NCI-H446 treated with DMSO at 0.1 percent for 48 hours (cell line): ENCODE measurements around the gene C4orf50.

ENCODE experiments used
- DNase-seq: peaks from one replicate; lab custom pipeline; 2025; lab: John Stamatoyannopoulos, UW

The C4orf50 gene

DNA sequence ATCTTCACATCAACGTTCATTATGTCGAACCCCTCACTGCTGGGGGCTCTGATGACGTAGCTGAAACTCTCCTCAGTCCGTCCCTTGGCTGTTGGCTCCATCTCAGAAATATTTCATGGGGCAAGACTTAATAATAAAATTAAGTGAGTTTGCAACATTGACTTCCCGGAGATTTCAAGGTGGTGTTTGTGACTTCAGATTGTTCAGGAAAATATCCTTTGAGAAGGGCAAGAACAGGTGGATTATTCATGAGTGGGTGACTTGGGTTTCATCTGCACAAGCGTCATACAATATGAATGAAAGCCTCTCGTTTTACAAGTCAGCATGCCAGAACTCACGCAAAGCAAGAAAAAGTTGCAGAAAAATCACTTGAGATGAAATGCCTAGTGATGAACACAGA, at the start of gene C4orf50:
TSS of gene C4orf50 (minus strand) at position 101 of the 400 bp plus-strand sequence.
- DNase-seq, result no peak

DNA sequence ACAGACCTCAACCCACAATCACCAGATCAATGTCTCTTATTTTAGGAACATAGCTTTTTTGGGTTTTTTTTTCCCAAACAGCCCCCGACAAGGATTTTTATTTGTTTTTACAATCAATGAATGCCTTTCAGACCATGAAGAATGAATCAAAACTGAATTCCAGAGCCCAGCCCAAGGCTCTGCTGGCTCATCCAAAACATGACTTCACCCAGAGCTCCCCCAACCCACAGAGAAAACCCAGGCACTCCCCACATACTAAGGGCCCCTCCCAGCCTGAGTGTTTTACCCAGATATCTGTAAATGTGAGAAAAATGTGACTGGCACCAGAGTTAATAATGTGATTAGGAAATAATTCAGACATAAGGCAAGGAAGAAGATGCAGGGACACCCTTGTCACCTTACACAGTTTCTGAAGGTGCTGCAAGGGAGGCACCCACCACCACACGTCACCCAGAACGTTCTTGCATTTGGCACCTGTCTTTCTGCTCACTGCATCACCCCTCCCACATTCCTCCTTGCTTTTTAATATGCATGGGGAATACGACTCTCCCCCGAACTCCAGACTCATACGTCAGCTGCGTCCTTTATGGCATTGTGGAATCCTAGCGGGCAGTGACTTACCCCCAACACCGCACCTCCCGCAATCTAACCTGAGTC, 47.8 kb upstream of the C4orf50 start:
- no peak for DNase-seq

DNA sequence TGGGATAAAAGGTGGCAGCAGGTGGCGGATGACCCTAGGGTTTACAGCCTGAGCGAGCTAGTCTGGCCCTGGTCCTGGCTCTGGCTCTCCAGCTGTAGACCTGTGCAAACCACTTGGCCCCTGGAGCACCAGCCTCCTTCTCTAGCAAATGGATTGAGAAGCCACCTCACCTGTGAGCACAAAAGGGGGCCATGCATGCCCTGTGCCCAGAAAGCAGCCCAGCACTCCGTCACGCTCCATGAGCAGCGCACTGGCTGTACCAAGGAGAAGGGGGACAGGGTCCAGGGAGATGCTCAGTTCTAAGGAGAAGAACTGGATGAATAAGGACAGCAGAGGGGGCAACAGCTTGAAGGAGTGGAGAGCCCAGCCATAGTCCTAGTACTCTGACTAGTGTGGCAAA, 46.9 kb upstream of the C4orf50 start:
- no peak for DNase-seq

DNA sequence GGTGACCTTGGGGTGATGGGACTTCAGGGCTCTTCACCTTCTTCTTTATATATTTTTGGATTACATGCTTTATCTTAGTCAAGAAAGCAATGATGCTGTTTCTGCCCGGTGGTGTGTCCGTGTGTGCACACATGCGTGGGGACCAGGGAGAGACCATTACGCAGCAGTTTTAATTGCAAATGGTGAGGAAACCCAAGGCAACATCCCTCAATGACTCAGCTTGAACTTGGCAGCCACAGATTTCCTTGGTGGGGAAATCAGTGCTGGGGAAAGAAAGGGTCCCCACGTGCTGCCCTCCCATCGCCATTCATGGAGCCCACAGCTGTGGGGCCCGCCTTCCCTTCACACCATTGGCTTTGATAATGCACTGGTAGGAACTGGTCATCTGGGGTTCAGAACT, 46.2 kb upstream of the C4orf50 start:
- no peak for DNase-seq

DNA sequence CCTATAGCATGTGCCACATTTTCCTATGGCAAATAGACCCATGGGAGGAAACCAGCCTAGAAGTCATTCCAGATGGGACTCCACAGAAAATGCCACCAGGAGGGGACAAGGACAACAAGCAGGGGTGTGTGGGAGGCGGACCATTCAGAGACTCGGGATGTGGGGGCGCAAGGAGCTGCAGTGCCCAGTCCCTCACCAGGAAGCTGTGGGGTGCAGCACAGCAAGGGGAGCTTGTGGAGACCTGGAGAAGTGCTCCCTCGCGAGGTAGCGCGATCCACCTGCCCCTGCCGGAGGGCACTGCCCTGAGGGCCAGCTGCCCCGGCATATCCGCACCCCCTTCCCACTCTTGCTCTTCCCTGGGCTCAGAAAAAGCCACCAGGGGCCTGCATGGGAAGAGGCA, 45.5 kb upstream of the C4orf50 start:
- DNase-seq, result no peak

DNA sequence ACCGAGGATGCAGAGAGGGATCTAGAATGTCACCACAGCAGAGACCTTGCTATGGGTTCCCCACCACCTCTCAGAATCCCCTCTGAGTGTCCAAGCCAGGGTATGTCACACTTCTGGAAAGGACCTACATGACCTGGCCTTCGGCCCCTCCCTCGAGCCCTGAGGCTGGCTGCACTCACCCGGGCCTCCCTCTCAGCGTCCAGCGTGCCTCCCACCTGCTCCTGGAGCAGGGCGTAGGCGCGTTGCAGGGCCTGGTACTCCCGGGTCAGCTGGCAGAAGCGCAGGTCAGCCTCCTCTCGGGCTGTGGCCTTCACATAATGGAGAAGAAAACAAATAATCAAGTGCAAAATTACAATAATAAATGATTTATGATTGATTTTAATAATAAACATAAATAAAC, 43.9 kb upstream of the C4orf50 start:
- no peak for DNase-seq

DNA sequence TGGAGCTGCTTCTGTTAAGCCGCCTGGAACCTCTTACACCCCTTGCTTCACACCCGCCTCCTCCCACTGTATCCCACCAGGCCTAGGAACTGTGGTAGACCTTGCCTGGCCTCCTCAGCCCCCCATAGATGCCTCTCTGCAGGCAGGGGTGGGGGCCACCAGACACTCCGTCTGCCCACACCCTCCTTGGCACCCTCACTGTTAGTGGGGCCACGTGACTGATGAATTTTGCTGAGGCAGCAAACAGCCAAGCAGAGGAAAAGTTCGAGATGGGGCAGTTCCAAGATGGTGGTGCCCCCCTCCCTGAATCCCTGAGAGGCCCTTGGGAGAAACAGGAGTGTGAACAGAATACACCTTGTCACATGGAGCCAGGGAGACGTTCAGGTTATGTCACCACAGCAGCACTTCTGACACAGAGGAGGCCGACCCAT, 41.2 kb upstream of the C4orf50 start:
- no peak for DNase-seq

DNA sequence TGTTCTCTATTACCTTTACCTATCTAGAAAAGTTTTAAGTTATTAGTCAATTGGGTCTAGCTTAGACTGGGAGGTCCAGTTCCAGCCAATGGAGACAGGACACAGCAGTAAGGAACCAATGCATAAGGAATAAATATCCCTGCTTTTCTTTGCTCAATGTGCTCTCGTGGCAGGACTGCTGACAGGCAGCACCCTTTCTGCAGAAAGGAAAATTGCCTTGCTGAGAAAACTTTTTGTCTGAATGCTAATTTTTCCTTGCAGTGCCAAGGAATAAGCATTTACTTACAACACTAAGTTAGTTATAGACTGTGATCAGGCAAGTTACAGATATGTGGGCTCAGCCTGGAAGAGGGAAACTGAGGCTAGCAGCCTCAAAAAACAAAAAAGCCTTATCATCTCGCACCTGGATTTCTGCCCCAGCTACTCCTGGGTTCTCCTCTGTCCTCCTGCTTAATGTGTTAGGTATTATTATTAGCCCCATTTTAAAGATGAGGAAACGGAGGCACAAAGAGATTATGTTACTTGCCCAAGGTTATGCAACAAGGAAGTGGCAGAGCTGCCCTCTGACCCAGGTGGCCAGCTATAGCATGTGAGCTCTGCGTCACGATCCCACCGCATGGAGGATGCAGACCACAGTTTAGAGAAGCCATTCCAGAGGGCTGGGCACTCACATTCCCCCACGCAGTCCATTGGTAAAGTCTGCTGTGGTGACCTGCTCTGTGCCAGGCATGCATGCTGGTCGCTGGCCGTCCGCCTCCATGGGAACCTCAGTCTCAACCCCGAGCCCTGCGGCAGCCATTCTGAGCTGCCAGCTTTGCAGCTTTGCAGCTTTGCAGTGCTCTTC, 40.5 kb upstream of the C4orf50 start:
- DNase-seq, result no peak

DNA sequence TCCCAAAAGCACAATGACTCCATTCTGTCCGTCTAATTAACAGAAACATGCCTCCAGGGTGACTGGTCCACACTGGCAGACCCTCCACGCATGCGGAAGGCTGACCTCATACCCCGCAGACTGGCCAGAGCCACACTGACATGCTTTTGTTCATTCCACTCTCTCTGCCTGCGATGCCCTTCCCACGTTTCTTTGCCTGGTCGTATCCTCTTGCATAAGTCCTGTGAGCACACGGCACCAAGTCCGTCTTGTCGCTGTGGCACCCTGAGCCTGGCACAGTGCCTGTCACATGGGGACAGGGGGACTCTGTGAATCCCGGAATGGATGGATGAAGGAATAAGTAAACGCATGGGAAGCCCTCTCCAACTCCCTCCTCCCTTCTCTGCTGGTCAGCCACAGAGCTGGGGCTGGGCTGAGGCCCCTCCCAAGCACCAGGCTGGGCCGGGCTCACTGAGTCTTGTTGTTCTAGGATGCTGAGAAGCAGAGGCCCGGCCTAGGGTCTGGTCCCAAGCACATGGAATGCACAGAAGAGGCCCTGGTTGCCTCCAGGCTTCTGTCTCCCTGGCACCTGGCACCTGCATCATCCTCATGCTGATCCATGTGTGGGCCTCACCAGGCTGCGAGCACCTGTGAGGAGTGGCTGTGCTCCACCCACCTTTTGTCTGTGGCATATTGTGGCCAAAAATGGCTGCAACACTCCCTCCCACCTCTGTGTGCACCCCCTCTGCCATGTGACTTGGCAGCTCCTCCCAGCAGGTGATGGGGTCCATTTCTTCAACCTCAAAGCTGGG, 38.9 kb upstream of the C4orf50 start:
- DNase-seq, result no peak

DNA sequence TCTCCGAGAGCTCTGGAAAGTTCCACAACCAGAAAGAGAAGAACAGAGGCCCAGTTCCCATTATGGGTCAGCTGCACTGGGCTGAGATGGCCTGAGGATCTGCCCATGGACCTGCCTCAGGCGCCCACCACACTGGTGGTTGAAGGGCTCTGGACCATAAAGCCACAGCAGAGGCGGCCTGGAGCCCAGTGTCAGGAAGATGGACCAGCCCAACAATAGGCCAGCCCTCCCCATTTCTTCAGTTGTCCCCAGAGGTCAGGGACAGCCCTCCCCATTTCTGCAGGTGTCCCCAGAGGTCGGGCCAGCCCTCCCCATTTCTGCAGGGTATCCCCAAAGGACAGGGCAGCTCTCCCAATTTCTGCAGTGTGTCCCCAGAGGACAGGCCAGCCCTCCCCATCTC, 37.2 kb upstream of the C4orf50 start:
- no peak for DNase-seq

DNA sequence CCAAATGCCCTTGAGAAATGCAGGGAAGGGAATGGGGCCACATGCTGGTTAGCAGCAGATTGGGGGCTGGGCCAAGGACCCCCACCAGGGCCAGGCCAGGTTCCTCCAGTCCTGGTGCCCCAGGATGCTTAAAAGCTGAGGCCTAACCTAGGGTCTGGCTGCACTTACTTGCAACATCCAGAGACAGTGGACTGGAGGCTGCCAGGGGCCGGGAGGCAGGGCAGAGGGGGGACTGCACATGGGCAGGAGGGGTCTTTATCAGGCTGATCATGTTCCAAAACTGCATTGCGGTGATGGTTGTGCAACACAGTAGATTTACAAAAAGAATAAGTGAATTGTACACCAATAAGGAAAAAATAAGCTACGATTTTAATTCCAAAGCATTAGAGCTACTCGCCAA, 36.8 kb upstream of the C4orf50 start:
- no peak for DNase-seq

DNA sequence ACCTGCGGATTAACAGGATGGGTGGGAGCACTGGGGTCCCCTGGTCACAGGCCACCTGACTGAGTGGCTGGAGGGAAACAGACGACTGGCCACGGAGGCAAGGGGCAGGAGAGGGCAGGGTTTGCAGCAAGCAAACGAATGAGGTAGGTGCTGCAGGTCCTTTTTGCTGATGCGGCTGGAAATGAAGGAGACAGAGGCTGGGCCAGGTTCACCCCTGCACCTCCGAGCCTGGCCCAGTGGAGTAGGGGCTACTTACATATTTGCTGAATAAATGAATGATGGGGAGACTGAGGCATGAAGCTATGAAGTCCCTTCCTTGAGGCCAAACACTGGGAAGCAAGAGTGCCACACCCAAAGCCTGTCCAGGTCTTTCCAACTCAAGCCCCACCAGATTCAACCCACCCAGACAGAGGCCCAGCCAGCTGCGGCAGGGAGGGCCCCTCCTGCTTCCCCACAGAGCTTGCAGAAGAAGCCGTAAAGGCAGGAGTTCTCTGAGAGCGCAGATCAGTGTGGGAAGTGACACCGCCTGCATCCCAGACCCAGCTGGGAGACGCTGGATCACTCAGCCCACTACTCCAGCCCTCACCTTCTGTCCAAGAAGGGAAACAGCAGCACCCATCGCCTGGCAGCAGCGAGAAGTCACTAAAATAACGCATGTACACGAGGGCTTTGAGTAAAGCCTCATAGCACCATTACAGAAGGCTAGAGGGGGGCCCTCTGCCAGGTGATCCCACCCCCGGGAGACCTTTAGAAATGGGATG, 36.1 kb upstream of the C4orf50 start:
- no peak for DNase-seq

DNA sequence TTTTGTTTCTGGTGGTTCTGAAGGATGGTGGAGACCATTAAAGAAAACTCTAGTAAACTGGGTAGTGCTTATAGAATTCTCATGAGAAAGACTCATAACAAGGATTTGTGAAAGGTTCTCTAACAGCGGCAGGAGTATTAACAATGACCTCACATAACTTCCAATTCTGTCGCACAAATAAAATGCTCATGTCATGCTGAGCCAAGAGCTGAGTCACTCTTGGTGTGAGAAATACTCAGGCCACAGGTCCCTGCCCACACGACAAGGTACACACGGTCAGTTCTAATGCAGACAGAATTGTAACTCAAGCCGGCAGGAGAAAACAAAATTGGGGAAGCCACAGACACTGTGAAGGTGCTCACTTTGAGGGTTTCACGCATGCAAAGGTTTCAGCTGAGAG, 34.4 kb upstream of the C4orf50 start:
- DNase-seq, result no peak

DNA sequence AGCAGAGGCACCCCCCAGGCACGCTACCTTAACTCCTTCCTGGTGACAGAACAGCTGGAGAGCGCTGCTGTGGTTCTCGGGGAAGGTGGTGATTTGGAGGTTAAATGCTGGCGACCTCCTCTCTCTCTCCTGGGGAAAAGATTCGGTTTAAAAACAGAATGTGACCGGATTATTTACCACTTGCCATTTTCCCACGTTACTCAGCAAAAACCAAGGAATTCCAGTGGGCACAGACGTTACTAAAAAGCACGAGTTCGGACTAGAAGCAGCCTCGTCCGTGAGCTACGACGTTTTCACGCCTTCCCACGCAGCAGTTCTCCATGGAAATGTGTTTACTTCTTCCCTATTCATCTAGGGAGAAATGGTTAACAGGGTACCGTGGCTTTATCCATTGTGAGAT, 32.3 kb upstream of the C4orf50 start:
- DNase-seq, result no peak

DNA sequence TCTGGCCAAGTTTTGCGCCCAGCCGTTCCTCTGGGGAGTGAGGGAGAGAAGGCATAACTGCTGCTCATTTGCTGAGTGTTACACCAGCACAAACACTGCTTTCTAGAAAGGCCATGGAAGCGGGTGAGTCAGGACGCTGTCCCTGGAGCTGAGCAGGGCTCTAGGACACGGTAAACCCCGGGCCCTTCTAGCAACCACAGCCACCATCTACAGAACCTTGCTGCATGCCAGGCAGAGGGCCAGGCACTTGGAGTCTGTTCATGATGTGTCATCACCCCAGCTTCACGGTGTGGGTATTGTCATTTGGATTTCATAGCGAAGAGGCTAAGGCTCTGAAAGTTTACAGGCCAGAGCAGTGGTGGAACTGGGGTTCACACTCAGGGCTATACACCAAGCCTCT, 31.8 kb upstream of the C4orf50 start:
- no peak for DNase-seq

DNA sequence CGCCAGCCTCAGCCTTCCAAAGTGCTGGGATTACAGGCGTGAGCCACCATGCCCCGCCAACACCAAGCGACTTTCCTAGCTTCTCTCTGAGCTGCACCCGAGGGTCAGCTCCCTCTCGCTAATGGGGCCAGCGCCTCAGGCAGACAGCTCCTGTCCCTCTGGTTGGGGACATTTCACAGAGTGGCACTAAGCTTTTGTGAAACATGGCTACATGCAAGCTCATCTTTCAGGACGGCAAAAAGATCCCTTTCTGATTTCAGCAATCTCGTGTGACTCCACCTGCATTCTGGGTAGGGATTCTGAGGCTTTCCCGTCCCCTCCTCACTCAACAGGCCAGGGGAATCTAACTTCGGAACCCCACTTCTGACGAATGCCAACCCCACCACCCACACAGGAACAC, 31.0 kb upstream of the C4orf50 start:
- no peak for DNase-seq

DNA sequence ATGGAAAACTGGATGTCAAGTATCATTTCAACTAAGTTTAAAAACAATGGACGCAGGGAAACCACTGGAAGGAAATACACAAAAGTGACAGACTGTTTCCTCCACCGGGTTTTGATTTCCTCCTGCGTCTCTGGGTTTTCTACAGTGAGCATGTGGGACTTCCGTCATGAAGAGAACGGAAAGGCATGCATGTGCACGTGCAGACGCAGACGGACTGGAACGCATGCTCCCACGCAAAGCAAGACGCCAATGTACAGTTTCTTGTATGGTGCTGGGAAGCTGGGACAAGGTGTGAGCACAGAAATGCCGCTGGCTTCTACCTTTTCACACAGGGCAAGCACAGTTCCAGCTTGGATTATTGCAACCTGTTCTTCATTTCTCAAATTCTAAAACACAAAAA, 30.3 kb upstream of the C4orf50 start:
- DNase-seq, result no peak

DNA sequence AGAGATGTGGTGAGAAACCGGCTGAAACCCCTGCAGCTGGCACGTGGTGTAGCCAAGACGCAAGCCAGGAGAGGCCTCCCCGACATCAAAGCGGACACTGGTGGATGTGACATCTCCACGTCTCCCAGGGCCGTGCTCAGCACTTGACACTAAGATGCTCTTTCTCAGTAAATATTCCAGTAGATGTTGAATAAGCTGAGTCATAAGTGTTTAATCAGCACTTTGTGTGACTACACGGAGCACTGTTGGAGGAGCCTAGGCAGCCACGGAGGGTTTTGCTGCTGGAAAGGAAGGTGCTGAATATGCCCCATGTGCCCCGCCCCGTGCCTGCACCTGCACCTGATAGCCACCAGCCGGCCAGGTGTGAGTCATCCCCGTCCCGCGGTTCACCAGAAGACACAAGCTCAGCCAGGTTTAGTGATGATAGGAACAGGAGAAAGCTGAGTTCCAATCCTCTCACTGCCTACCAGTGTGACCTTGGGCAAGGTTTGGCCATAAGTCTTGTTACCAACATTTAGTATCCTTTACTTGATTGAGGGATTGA, 29.0 kb upstream of the C4orf50 start:
- DNase-seq, result no peak

DNA sequence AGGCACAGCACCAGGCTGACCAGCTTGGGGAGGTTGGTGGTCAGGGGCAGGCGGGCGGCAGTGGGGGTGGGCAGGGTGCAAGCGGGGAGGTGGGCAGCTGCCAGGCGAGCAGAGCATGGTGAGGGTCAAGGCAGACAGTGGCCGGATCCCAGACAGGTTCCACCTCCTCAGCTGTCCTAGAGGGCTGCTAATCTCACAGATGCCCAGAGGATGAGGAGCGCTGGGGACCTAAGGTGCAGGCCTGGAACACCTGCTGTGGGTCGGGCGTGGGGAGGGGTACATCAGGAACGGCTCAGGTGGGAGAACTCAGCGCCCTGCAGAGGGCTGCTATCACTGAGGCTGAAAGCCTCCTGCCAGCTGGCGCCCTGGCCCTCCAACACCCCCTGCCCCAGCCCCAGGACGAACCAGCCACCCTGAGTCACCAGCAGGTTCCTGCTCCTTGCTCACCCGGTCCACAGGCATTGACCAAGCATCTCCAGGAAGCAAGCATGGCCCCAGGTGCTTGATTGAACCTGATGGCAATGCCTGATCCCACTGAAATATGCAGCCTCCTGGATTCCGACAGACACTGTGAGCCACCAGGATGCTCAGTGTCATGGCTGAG, 28.4 kb upstream of the C4orf50 start:
- no peak for DNase-seq

DNA sequence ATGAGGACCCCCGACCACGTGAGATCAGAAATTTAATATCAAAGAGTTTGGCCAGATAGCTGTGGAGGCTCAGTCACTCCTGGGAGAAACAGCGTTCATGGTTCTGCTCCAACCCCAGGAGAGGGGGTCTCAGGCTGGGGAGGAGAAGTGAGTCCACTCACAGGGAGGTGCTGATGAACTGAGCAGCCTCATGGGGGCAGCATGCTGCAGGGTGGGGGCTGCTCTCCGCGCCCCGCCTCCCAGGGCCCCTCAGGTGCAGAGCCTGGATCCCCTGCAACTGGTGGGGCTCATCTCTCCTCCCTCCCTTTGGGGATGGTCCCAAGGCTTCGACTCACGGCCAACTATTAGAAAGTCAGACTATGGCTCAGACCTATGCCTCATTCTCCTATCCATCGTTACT, 26.6 kb upstream of the C4orf50 start:
- DNase-seq, result no peak

DNA sequence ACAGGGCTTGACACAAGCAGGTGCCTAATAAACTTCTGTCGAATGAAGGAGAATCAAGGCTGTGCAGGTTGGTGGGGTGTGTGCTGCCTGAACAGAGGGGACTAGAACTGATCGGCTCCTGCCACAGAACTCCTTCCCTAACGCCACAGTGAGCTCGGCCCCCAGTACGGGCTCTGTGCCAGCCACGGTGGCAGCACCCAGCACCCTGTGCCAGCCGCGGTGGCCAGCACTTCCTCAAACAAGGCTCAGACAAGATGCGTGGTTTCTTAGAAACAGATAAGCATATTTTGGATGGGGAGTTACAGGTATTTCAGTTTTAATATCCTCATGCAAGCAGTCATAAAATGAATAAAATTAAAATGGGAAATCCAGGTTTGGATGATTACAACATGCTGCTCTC, 26.0 kb upstream of the C4orf50 start:
- DNase-seq, result no peak
